Esophagus squamous epithelium (tissue), 5 donors: ENCODE measurements around the gene LPP. TPM values are rescaled to one million over a fixed set of nuclear protein-coding genes. Genes with fewer than 3 reads are reported as not detected.
A peak's percentile ranks its signal among the peaks of the same experiment; 100 is the strongest.

Experiments
- DNase-seq: peaks from one replicate; lab custom pipeline; 2025; lab: John Stamatoyannopoulos, UW
- H3K27ac ChIP-seq, 4 donors: fragments of 200-600 bp; sonication (generic); one replicate each; pipeline ENCODE4 v1.5.1; 2016 to 2019; ENCODE audit warnings: mild to moderate bottlenecking in 1 of 4
- H3K27me3 ChIP-seq, 4 donors: fragments of 200-600 bp; sonication (generic); 1 replicate in 3 of 4; 2 replicates in 1 of 4; pipeline versions ENCODE4 v1.5.1 to v1.6.0; 2017 to 2021; ENCODE audit warnings: antibody characterized with exemption in 1 of 4
- H3K36me3 ChIP-seq, 3 donors: fragments of 200-600 bp; sonication (generic); one replicate each; pipeline ENCODE4 v1.5.1; 2016 to 2019
- H3K4me1 ChIP-seq, 3 donors: fragments of 200-600 bp; sonication (generic); one replicate each; pipeline ENCODE4 v1.5.1; 2017 to 2019
- H3K4me3 ChIP-seq, 4 donors: fragments of 200-600 bp; sonication (generic); 1 replicate in 3 of 4; 2 replicates in 1 of 4; pipeline ENCODE4 v1.5.1; 2016 to 2019; ENCODE audit warnings: mild to moderate bottlenecking in 2 of 4, moderate library complexity in 1 of 4
- H3K9me3 ChIP-seq, 3 donors: fragments of 200-600 bp; sonication (generic); one replicate each; pipeline ENCODE4 v1.5.1; 2016 to 2019
- POLR2A ChIP-seq, 4 donors: fragments of 450-650 bp; IDR thresholded peaks; one replicate each; pipeline ENCODE4 v1.6.1; 2017; ENCODE audit warnings: antibody characterized with exemption in 4 of 4, mild to moderate bottlenecking in 4 of 4, moderate library complexity in 3 of 4
- WGBS, 2 donors: methylation state at CpG; one replicate each; pipeline ENCODE4 v1.1.5; 2018; 5-methylcytosine and 5-hydroxymethylcytosine counted together
- intact Hi-C: fragments of 100-400 bp; cut with DNase I; formaldehyde crosslinking; loops from one replicate; pipeline ENCODE4 v1.15.0; 2022
- total RNA-seq, 4 donors: library from RNA; depleted of rRNA; stranded (reverse); fragments of >200 nt; gene quantifications; one replicate each; pipeline ENCODE4 v1.1.0, GENCODE V29; 2016
- TF ChIP-seq, protein P1 (sequence below), 6 experiments: fragments of 450-650 bp in 4 of 6; fragments of 200-600 bp in 2 of 6; sonication (generic) in 2 of 6; IDR thresholded peaks; one replicate each; pipeline ENCODE4 v1.5.1; 2016 to 2019; ENCODE audit warnings: antibody characterized with exemption in 6 of 6, mild to moderate bottlenecking in 4 of 6, moderate library complexity in 4 of 6
- donor health status: DM: yes; HTN: yes; CAD: no.

The LPP gene
- total RNA-seq, 4 donors from 2014 or later, result 41.4 to 369 (median 97.3) TPM

DNA sequence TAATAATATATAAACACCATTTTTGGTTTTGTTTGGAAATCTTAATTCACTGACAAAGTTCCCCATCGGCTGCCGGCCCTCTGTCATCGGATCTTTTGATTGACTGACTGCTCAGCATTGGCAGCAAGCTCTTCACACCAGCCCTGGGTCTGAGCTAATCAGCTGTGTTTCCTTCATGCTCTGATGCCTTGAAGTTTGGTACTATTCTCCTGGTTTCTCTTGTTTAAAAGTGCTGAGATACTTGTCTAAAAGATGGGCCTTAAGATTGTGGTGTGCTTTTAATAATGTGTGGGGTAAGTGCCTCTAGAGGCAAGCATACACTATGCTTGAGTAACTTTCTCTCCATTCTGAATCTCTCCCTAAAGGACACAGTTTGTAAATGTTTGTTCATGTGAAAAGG lies 602.3 kb downstream of the LPP start:
- DNase-seq, result no peak
- H3K36me3 ChIP-seq, result no peaks in the 10 kb centered on the region
- TF ChIP-seq, protein P1, sequence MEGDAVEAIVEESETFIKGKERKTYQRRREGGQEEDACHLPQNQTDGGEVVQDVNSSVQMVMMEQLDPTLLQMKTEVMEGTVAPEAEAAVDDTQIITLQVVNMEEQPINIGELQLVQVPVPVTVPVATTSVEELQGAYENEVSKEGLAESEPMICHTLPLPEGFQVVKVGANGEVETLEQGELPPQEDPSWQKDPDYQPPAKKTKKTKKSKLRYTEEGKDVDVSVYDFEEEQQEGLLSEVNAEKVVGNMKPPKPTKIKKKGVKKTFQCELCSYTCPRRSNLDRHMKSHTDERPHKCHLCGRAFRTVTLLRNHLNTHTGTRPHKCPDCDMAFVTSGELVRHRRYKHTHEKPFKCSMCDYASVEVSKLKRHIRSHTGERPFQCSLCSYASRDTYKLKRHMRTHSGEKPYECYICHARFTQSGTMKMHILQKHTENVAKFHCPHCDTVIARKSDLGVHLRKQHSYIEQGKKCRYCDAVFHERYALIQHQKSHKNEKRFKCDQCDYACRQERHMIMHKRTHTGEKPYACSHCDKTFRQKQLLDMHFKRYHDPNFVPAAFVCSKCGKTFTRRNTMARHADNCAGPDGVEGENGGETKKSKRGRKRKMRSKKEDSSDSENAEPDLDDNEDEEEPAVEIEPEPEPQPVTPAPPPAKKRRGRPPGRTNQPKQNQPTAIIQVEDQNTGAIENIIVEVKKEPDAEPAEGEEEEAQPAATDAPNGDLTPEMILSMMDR (IDR thresholded peaks at IDR 0.05), result no peak
- no peak for TF ChIP-seq POLR2A (IDR thresholded peaks at IDR 0.05)
- intact Hi-C loops, result no loop called here
- no peak overlapping the region for H3K4me3 ChIP-seq
- no peak overlapping the region for H3K27ac ChIP-seq
- no peaks in the 10 kb centered on the region for H3K27me3 ChIP-seq
- H3K4me1 ChIP-seq, result peaks cover 6 to 22% (median 6%) of the 10 kb centered on the region in 3 donors
- WGBS, 2 donors, result 96% methylated on average over 3 of the region's 3 CpGs
- no peaks in the 10 kb centered on the region for H3K9me3 ChIP-seq

DNA sequence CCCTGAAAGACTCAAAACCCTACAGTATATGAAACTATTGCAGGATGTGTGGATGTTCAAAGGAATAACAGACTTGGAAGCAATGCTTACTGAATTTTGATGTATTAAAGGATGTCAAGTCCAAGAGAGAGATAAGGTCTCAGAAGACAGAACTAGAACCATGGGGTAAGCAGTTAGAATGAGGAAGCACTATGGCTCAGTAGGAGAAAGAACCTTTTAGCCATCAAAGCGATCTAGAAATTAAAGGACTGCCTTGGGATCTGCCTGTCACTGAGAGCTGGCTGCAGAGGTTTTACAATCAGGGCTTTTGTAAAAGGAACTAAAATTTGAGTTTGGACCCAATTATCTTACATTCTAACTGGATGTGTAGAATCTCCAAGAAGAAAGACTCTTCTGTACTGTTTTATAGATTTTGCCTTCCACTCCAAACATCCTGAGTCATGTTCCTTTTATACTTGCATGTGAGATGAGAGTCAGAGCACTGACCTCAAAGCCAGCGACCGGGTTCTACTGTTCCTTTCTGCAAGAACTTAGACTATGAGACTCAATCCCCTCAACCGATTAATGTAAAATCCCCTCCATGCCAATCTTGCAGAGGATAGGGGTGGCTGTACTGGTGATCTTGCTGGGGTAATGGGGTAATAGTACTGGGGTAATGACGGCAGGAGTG lies 605.5 kb downstream of the LPP start:
- intact Hi-C loops, result no loop called here
- Histone ChIP-seq H3K27ac (peak overlapping the region in 2 of 4 donors; percentile 20 to 48), H3K27me3 (no peaks in the 10 kb centered on the region), H3K4me1 (peaks cover 6 to 30% (median 6%) of the 10 kb centered on the region in 3 donors), H3K36me3 (no peaks in the 10 kb centered on the region), H3K9me3 (no peaks in the 10 kb centered on the region), H3K4me3 (no peak overlapping the region)
- no peak for DNase-seq
- 89 to 90% methylated on average over 4 to 5 of the region's 5 CpGs for WGBS, 2 donors
- TF ChIP-seq, protein P1 (IDR thresholded peaks at IDR 0.05), result no peak
- no peak for TF ChIP-seq POLR2A (IDR thresholded peaks at IDR 0.05)

DNA sequence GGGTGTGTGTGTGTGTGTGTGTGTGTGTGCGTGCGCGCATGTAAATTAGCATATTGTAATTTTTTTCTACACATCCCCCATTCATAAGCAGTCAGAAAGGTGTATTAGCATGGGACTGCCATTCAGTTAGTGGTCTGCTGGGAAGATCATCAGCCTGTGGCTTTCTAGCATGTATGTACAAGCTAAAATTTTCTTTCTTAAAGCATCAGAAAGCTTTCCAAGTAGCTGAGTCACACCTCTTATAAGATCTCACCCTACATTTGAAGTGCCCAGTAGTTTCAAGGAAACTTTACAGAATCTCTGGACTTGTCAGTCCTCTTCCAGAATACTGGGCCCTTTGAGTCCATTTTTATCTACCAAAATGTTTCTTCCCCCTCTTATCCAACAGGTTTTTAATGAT lies 606.5 kb downstream of the LPP start:
- Histone ChIP-seq H3K36me3 (no peaks in the 10 kb centered on the region), H3K4me3 (no peak overlapping the region), H3K27ac (peak overlapping the region in 3 of 4 donors; percentile 20 to 59 (median 48)), H3K4me1 (peaks cover 6 to 37% (median 6%) of the 10 kb centered on the region in 3 donors), H3K27me3 (no peaks in the 10 kb centered on the region), H3K9me3 (no peaks in the 10 kb centered on the region)
- 6 to 73% methylated on average over 3 of the region's 3 CpGs for WGBS, 2 donors
- DNase-seq, result no peak
- intact Hi-C loops, result no loop called here
- TF ChIP-seq POLR2A (IDR thresholded peaks at IDR 0.05), result no peak
- TF ChIP-seq, protein P1 (IDR thresholded peaks at IDR 0.05), result no peak

DNA sequence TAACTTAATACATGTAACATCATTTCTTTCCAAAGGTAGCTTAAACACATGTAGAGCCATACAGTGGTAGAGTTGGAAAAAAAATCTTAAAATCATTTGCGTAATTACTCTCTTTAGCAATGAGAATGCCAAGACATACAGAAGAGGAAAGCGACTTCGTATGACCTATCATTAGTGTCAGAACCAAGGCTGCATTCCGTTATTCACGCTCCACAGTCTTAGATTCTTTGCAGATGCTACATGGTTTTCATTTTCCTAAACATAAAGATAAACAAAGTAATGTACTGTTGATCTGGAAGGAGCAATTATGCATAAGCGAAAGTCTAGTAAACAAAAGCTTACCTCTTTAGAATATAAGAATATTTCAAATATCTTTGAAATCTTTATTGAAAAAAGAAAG lies 607.5 kb downstream of the LPP start:
- Histone ChIP-seq H3K9me3 (no peaks in the 10 kb centered on the region), H3K4me1 (peaks cover 6 to 37% (median 6%) of the 10 kb centered on the region in 3 donors), H3K27ac (peak overlapping the region in 3 of 4 donors; percentile 20 to 59 (median 48)), H3K27me3 (no peaks in the 10 kb centered on the region), H3K36me3 (no peaks in the 10 kb centered on the region), H3K4me3 (no peak overlapping the region)
- WGBS, 2 donors, result 77 to 88% methylated on average over 6 of the region's 6 CpGs
- no peak for DNase-seq
- intact Hi-C loops, result no loop called here
- TF ChIP-seq, protein P1 (IDR thresholded peaks at IDR 0.05), result no peak
- TF ChIP-seq POLR2A (IDR thresholded peaks at IDR 0.05), result no peak

DNA sequence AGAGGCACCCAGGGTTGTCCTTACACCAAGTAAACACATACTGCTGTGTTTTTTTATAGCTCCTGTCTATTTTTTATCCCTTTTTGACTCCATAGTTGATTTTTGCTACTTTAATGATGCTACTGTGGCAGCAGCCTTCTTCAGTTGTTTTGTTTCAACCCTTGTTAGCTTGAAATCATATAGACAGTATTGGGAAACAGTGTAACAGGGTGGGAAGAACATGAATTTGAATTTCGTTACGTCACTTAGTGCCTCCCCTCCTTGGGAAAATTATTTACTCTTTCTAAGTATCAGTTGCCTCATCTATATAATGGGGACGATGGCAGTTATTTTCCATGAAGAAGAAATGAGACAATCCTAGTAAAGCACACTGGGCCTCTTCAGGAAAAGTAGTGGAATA lies 608.0 kb downstream of the LPP start:
- Histone ChIP-seq H3K36me3 (no peaks in the 10 kb centered on the region), H3K9me3 (no peaks in the 10 kb centered on the region), H3K4me3 (no peak overlapping the region), H3K27ac (peak overlapping the region in 1 of 4 donors; percentile 30), H3K27me3 (no peaks in the 10 kb centered on the region), H3K4me1 (peaks cover 6 to 37% (median 6%) of the 10 kb centered on the region in 3 donors)
- no peak for TF ChIP-seq POLR2A (IDR thresholded peaks at IDR 0.05)
- TF ChIP-seq, protein P1 (IDR thresholded peaks at IDR 0.05), result no peak
- DNase-seq, result no peak
- intact Hi-C loops, result no loop called here
- WGBS, 2 donors, result 97% methylated on average over 3 of the region's 3 CpGs
